IMR-90 (cell line): ENCODE data around the gene ZNF80. TPM values are rescaled to one million over a fixed set of nuclear protein-coding genes. Genes with fewer than 3 reads are reported as not detected.

Source experiments
- ATAC-seq: fragments of 200-7000 bp; cut with Tn5 transposase; 2 replicates; pipeline ENCODE4 v1.9.1; 2020; ENCODE audit warnings: low read depth, mild to moderate bottlenecking, moderate library complexity
- BruUV-seq: library from RNA; stranded (reverse); fragments of 400-500 nt; replicated peaks from 2 replicates; lab custom pipeline; 2021; lab: Mats Ljungman, UMichigan
- CTCF ChIA-PET: fragments of 300-600 bp; formaldehyde crosslinking; extraction: SDS; loops from one replicate; lab custom pipeline; 2021; ENCODE audit warnings: antibody characterized with exemption; lab: Yijun Ruan, JAX
- POLR2A ChIA-PET: fragments of 300-600 bp; sonication (Branson Sonifier 250); formaldehyde crosslinking; loops from one replicate; lab custom pipeline; 2022; ENCODE audit warnings: antibody characterized with exemption; ENCODE audit not compliant: unreplicated experiment; lab: Charles Lee
- DNase-seq: peaks from one replicate; pipeline ENCODE4 v3.0.0; 2013
- H2AFZ ChIP-seq: replicated peaks from 2 replicates; pipeline ENCODE3; 2013; ENCODE audit warnings: low read length, mild to moderate bottlenecking; ENCODE audit not compliant: poor library complexity
- H2AK5ac ChIP-seq: 2 replicates; pipeline ENCODE4 v1.6.1; 2013; ENCODE audit warnings: low read depth, low read length, inconsistent platforms
- H2AK9ac ChIP-seq: replicated peaks from 2 replicates; pipeline ENCODE3; 2013; ENCODE audit warnings: mild to moderate bottlenecking, low read depth, low read length, moderate library complexity; ENCODE audit not compliant: poor library complexity
- H2BK120ac ChIP-seq: 2 replicates; pipeline ENCODE4 v1.6.1; 2013; ENCODE audit warnings: low read depth, low read length, inconsistent platforms
- H2BK15ac ChIP-seq: 3 replicates; pipeline ENCODE4 v1.6.1; 2013; ENCODE audit warnings: low read depth, low read length, inconsistent platforms
- H2BK20ac ChIP-seq: 2 replicates; pipeline ENCODE4 v1.6.1; 2013; ENCODE audit warnings: low read depth, mild to moderate bottlenecking, inconsistent platforms, low read length, moderate library complexity
- H2BK5ac ChIP-seq: 2 replicates; pipeline ENCODE4 v1.6.1; 2013; ENCODE audit warnings: mild to moderate bottlenecking, low read depth, low read length, inconsistent platforms; ENCODE audit not compliant: poor library complexity, severe bottlenecking
- H3K14ac ChIP-seq: replicated peaks from 2 replicates; pipeline ENCODE4 v1.6.1; 2013; ENCODE audit warnings: low read depth, low read length, inconsistent platforms
- H3K18ac ChIP-seq: 2 replicates; pipeline ENCODE4 v1.6.1; 2013; ENCODE audit warnings: low read depth, low read length, control low read depth
- H3K23ac ChIP-seq: 2 replicates; pipeline ENCODE4 v1.6.1; 2013; ENCODE audit warnings: low read depth, low read length, inconsistent platforms
- H3K27ac ChIP-seq: 2 replicates; pipeline ENCODE4 v1.5.1; 2013; ENCODE audit warnings: mild to moderate bottlenecking, control low read depth, low read length; ENCODE audit not compliant: insufficient read depth
- H3K27me3 ChIP-seq: 2 replicates; pipeline ENCODE4 v1.6.1; 2013; ENCODE audit warnings: low read length; ENCODE audit not compliant: control insufficient read depth, insufficient read depth
- H3K36me3 ChIP-seq: 2 replicates; pipeline ENCODE4 v1.6.1; 2013; ENCODE audit warnings: low read length, mixed read lengths; ENCODE audit not compliant: control insufficient read depth, insufficient read depth
- H3K4ac ChIP-seq: 2 replicates; pipeline ENCODE4 v1.6.1; 2013; ENCODE audit warnings: low read depth, low read length, inconsistent platforms
- H3K4me1 ChIP-seq: 2 replicates; pipeline ENCODE4 v1.6.1; 2013; ENCODE audit warnings: low read length, mixed read lengths; ENCODE audit not compliant: control insufficient read depth, insufficient read depth
- H3K4me2 ChIP-seq: 2 replicates; pipeline ENCODE4 v1.6.1; 2013; ENCODE audit warnings: low read depth, mild to moderate bottlenecking, control low read depth, low read length, moderate library complexity
- H3K4me3 ChIP-seq: 2 replicates; pipeline ENCODE4 v1.5.1; 2013; ENCODE audit warnings: low read depth, mild to moderate bottlenecking, control low read depth, low read length, moderate library complexity; ENCODE audit not compliant: insufficient read depth
- H3K56ac ChIP-seq: 2 replicates; pipeline ENCODE4 v1.6.1; 2013; ENCODE audit warnings: low read length, inconsistent platforms; ENCODE audit not compliant: insufficient read depth; ENCODE audit errors: extremely low read depth
- H3K79me1 ChIP-seq, 2 experiments: 2 replicates each; pipeline ENCODE4 v1.6.1; 2013; ENCODE audit warnings: low read length in 2 of 2, inconsistent platforms in 1 of 2, low read depth in 1 of 2
- H3K9ac ChIP-seq: 2 replicates; pipeline ENCODE4 v1.6.1; 2013; ENCODE audit warnings: low read depth, low read length, control low read depth
- H3K9me1 ChIP-seq: 2 replicates; pipeline ENCODE4 v1.6.1; 2013; ENCODE audit warnings: low read length, inconsistent platforms; ENCODE audit not compliant: insufficient read depth
- H3K9me3 ChIP-seq: 2 replicates; pipeline ENCODE4 v1.6.1; 2013; ENCODE audit warnings: low read length; ENCODE audit not compliant: control insufficient read depth, insufficient read depth
- H4K20me1 ChIP-seq: 2 replicates; pipeline ENCODE4 v1.6.1; 2013; ENCODE audit warnings: low read length, inconsistent platforms; ENCODE audit not compliant: insufficient read depth
- H4K5ac ChIP-seq: 2 replicates; pipeline ENCODE4 v1.6.1; 2013; ENCODE audit warnings: mild to moderate bottlenecking, low read depth, low read length, control low read depth
- H4K8ac ChIP-seq, 2 experiments: 2 replicates each; pipeline ENCODE4 v1.6.1; 2013; ENCODE audit warnings: low read depth in 2 of 2, low read length in 2 of 2, control low read depth in 1 of 2, inconsistent platforms in 1 of 2
- H4K91ac ChIP-seq: 2 replicates; pipeline ENCODE4 v1.6.1; 2013; ENCODE audit warnings: low read depth, low read length, inconsistent platforms; ENCODE audit not compliant: insufficient read depth
- CEBPB ChIP-seq: IDR thresholded peaks from 2 replicates; pipeline ENCODE4 v1.6.1; 2012; ENCODE audit warnings: low read depth, low read length, improper control_type of control experiment
- CHD1 ChIP-seq: IDR thresholded peaks from 2 replicates; pipeline ENCODE4 v1.6.1; 2012; ENCODE audit warnings: low read depth, low read length, improper control_type of control experiment
- FOS ChIP-seq: fragments of 150-350 bp; IDR thresholded peaks from 2 replicates; pipeline ENCODE4 v1.6.1; 2016; ENCODE audit warnings: low read depth, low read length
- MAFK ChIP-seq: IDR thresholded peaks from 2 replicates; pipeline ENCODE4 v1.6.1; 2012; ENCODE audit warnings: low read depth, low read length, improper control_type of control experiment
- MAZ ChIP-seq: IDR thresholded peaks from 2 replicates; pipeline ENCODE4 v1.6.1; 2012; ENCODE audit warnings: low read depth, mild to moderate bottlenecking, low read length, improper control_type of control experiment, moderate library complexity, borderline replicate concordance
- NFE2L2 ChIP-seq: fragments of 150-350 bp; IDR thresholded peaks from 2 replicates; pipeline ENCODE4 v1.6.1; 2016; ENCODE audit warnings: low read depth, mild to moderate bottlenecking, low read length
- RCOR1 ChIP-seq: IDR thresholded peaks from 2 replicates; pipeline ENCODE4 v1.6.1; 2012; ENCODE audit warnings: mild to moderate bottlenecking, low read length, improper control_type of control experiment; ENCODE audit not compliant: insufficient replicate concordance
- RFX5 ChIP-seq: IDR thresholded peaks from 2 replicates; pipeline ENCODE4 v1.8.0; 2012; ENCODE audit warnings: low read depth, mild to moderate bottlenecking, low read length, moderate library complexity
- WGBS, 2 experiments: methylation state at CpG; one replicate each; pipeline versions ENCODE4 v1.1.5 to v1.1.7; 2013; ENCODE audit warnings: missing lambda C conversion rate in 2 of 2; ENCODE audit not compliant: insufficient read length in 1 of 2; ENCODE audit errors: extremely low coverage in 2 of 2; 5-methylcytosine and 5-hydroxymethylcytosine counted together
- dilution Hi-C: fragments of 300-500 bp; cut with HindIII; formaldehyde crosslinking; loops from one replicate; pipeline ENCODE4 v1.14.3; 2018; ENCODE audit warnings: low sequenced_read_pairs; ENCODE audit not compliant: unreplicated experiment
- in situ Hi-C: fragments of 300-500 bp; cut with MboI; formaldehyde crosslinking; loops from 3 replicates; pipeline ENCODE4 v1.14.3; 2019; ENCODE audit warnings: low sequenced_read_pairs, inconsistent platforms, mixed read lengths
- intact Hi-C: fragments of 100-400 bp; cut with micrococcal nuclease; formaldehyde crosslinking; loops from 2 replicates; pipeline ENCODE4 v1.10.0; 2022
- polyA plus RNA-seq, 3 experiments: library from polyadenylated mRNA; depleted of rRNA; stranded (reverse); fragments of >200 nt; gene quantifications; 2 replicates each; pipeline ENCODE4 v1.2.3, GENCODE V29; 2012; ENCODE audit warnings: low replicate concordance in 1 of 3
- total RNA-seq: library from RNA; depleted of rRNA; stranded (reverse); fragments of >200 nt; gene quantifications from 2 replicates; pipeline ENCODE4 v1.2.3, GENCODE V29; 2012

ZNF80 gene
- total and polyA plus RNA-seq, 2 of the 4 experiments (the other 2 are of a cell fraction): not detected

DNA sequence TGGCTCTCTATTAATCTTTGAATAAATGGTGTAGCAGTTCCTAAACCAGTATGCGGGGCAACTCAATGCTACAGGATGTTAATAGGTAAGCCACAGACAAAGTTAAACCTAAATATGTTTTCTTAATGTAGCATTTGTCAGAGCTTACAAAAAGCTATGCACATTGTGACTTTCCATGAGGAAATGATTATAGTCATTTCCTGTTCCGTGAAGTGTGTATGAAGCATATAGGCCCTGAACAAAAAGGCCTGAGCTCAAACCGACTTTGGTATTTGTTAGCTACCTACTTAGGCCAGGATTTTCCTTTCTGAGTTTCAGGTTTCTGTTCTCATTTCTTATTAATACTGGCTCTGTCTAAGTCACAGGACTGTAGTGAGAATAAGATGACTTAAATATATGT lies 14.2 kb downstream of the ZNF80 start:
- ATAC-seq (no peak), DNase-seq (no peak)
- no TSS peak for BruUV-seq
- Histone ChIP-seq H4K5ac (no peak overlapping the region), H2BK120ac (no peak overlapping the region), H4K91ac (no peak overlapping the region), H2BK15ac (no peak overlapping the region), H3K79me1 (no peaks in the 10 kb centered on the region), H3K4me3 (no peak overlapping the region), H3K23ac (no peak overlapping the region), H2BK20ac (no peak overlapping the region), H3K4ac (no peak overlapping the region), H3K4me2 (no peak overlapping the region), H3K27me3 (peaks cover 17% of the 10 kb centered on the region), H3K9ac (no peak overlapping the region), H2AK5ac (no peak overlapping the region), H3K14ac (no peak overlapping the region), H2BK5ac (no peak overlapping the region), H4K20me1 (no peaks in the 10 kb centered on the region), H3K56ac (no peak overlapping the region), H3K9me3 (peaks cover 4% of the 10 kb centered on the region), H2AK9ac (no peak overlapping the region), H2AFZ (no peak overlapping the region), H3K36me3 (no peaks in the 10 kb centered on the region), H3K18ac (no peak overlapping the region), H3K27ac (no peak overlapping the region), H4K8ac (no peak overlapping the region), H3K4me1 (no peaks in the 10 kb centered on the region), H3K9me1 (no peaks in the 10 kb centered on the region)
- intact Hi-C loops (no loop called here), dilution Hi-C loops (no loop called here), in situ Hi-C loops (no loop called here)
- ChIA-PET POLR2A (no interaction called here), CTCF (no interaction called here)
- TF ChIP-seq RCOR1 (no peak), FOS (no peak), MAFK (no peak), RFX5 (no peak), CEBPB (no peak), MAZ (no peak), NFE2L2 (no peak), CHD1 (no peak)
- no CpG with 5 or more reads among the region's 3 CpGs for WGBS, 2 experiments
